HCT116 (cell line): ENCODE results near the gene RMRP. TPM values are rescaled to one million over a fixed set of nuclear protein-coding genes. Genes with fewer than 3 reads are reported as not detected.

Experiments
- ATAC-seq: fragments of 200-7000 bp; cut with Tn5 transposase; 2 replicates; pipeline ENCODE4 v1.9.1; 2020; ENCODE audit warnings: mild to moderate bottlenecking, moderate library complexity
- BruUV-seq: library from RNA; stranded (reverse); fragments of 400-500 nt; replicated peaks from 2 replicates; lab custom pipeline; 2021; lab: Mats Ljungman, UMichigan
- CTCF ChIA-PET: fragments of 300-600 bp; sonication (Branson Sonifier 250); formaldehyde crosslinking; loops from one replicate; lab custom pipeline; 2021; ENCODE audit warnings: antibody characterized with exemption; lab: Charles Lee
- POLR2A ChIA-PET: fragments of 300-600, 350-600 bp; sonication (Branson Sonifier 250); formaldehyde crosslinking; loops from one replicate; lab custom pipeline; 2021; ENCODE audit warnings: antibody characterized with exemption; lab: Charles Lee
- RAD21 ChIA-PET, 2 experiments: fragments of 300-600 bp; sonication (Branson Sonifier 250); formaldehyde crosslinking; loops; one replicate each; lab custom pipeline; 2023; ENCODE audit warnings: low total read pairs in 2 of 2; ENCODE audit not compliant: uncharacterized antibody in 2 of 2, unreplicated experiment in 2 of 2, low non-redundant PET in 1 of 2; lab: Charles Lee
- DNase-seq: peaks from one replicate; pipeline ENCODE4 v3.0.0-alpha.2; 2010; ENCODE audit warnings: low read depth, low spot score
- H2AFZ ChIP-seq: fragments of 200-600 bp; shearing (Covaris generic), sonication (generic); 2 replicates; pipeline ENCODE4 v1.6.1; 2017; ENCODE audit warnings: low read depth, mixed run types, mixed read lengths, antibody characterized with exemption, low read length; ENCODE audit not compliant: poor library complexity, severe bottlenecking
- H3K27ac ChIP-seq: 2 replicates; pipeline ENCODE4 v1.5.1; 2012; ENCODE audit warnings: low read depth, low read length
- H3K27me3 ChIP-seq: fragments of 200-600 bp; sonication (generic); 2 replicates; pipeline ENCODE4 v1.6.1; 2016; ENCODE audit warnings: mixed run types, low read length, mixed read lengths; ENCODE audit not compliant: insufficient read depth
- H3K36me3 ChIP-seq, 2 experiments: fragments of 200-500 bp in 1 of 2; fragments of 200-600 bp in 1 of 2; sonication (Bioruptor generic) in 1 of 2; sonication (generic) in 1 of 2; 2 replicates each; pipeline versions ENCODE4 v1.5.1 to v1.6.1; 2014 to 2016; ENCODE audit warnings: low read length in 2 of 2, inconsistent platforms in 1 of 2, mixed read lengths in 1 of 2, mixed run types in 1 of 2; ENCODE audit not compliant: insufficient read depth in 2 of 2, control insufficient read depth in 1 of 2
- H3K4me1 ChIP-seq, 2 experiments: fragments of 200-600 bp in 1 of 2; sonication (generic) in 1 of 2; 2 replicates each; pipeline versions ENCODE4 v1.5.1 to v1.6.1; 2012 to 2017; ENCODE audit warnings: low read length in 2 of 2, inconsistent platforms in 1 of 2, mild to moderate bottlenecking in 1 of 2, mixed read lengths in 1 of 2, mixed run types in 1 of 2, moderate library complexity in 1 of 2; ENCODE audit not compliant: insufficient read depth in 2 of 2, control insufficient read depth in 1 of 2
- H3K4me2 ChIP-seq: fragments of 200-600 bp; sonication (generic); 2 replicates; pipeline ENCODE4 v1.6.1; 2017; ENCODE audit warnings: mixed run types, low read length, mixed read lengths
- H3K4me3 ChIP-seq, 2 experiments: fragments of 200-600 bp in 1 of 2; sonication (generic) in 1 of 2; replicated peaks in 1 of 2; 2 replicates each; pipeline ENCODE4 v1.5.1; 2011 to 2016; ENCODE audit warnings: low read length in 2 of 2, control low read depth in 1 of 2, low read depth in 1 of 2, mild to moderate bottlenecking in 1 of 2, mixed read lengths in 1 of 2, mixed run types in 1 of 2
- H3K79me2 ChIP-seq: fragments of 200-600 bp; sonication (generic); 2 replicates; pipeline ENCODE4 v1.6.1; 2017; ENCODE audit warnings: mild to moderate bottlenecking, mixed run types, low read length, moderate library complexity, mixed read lengths; ENCODE audit not compliant: insufficient read depth
- H3K9ac ChIP-seq: fragments of 200-600 bp; sonication (generic); 2 replicates; pipeline ENCODE4 v1.6.1; 2016; ENCODE audit warnings: low read length, mixed read lengths
- H3K9me2 ChIP-seq: fragments of 200-600 bp; sonication (generic), shearing (Covaris generic); 2 replicates; pipeline ENCODE4 v1.6.1; 2017; ENCODE audit warnings: mixed run types, mild to moderate bottlenecking, moderate library complexity; ENCODE audit not compliant: insufficient read depth
- H3K9me3 ChIP-seq, 2 experiments: fragments of 200-500 bp in 1 of 2; fragments of 200-600 bp in 1 of 2; sonication (Bioruptor generic) in 1 of 2; sonication (generic) in 1 of 2; 2 replicates each; pipeline ENCODE4 v1.6.1; 2014 to 2017; ENCODE audit warnings: low read length in 2 of 2, mixed read lengths in 2 of 2, inconsistent platforms in 1 of 2, low read depth in 1 of 2, mild to moderate bottlenecking in 1 of 2, mixed run types in 1 of 2, moderate library complexity in 1 of 2; ENCODE audit not compliant: control insufficient read depth in 1 of 2, insufficient read depth in 1 of 2
- H4K20me1 ChIP-seq: fragments of 200-600 bp; sonication (generic), shearing (Covaris generic); 2 replicates; pipeline ENCODE4 v1.6.1; 2017; ENCODE audit warnings: mixed run types, mild to moderate bottlenecking, moderate library complexity; ENCODE audit not compliant: insufficient read depth
- CEBPB ChIP-seq: IDR thresholded peaks from 2 replicates; pipeline ENCODE4 v1.6.1; 2012; ENCODE audit warnings: low read depth
- CTCF ChIP-seq, 3 experiments: fragments of 200-600 bp in 1 of 3; sonication (generic) in 1 of 3; IDR thresholded peaks in 2 of 3; conservative IDR thresholded peaks in 1 of 3; 2 replicates each; pipeline ENCODE4 v1.5.1; 2012 to 2017; ENCODE audit warnings: low read depth in 2 of 3, low read length in 2 of 3, antibody characterized with exemption in 1 of 3, borderline replicate concordance in 1 of 3, control low read depth in 1 of 3, mild to moderate bottlenecking in 1 of 3, mixed read lengths in 1 of 3, mixed run types in 1 of 3, moderate library complexity in 1 of 3; ENCODE audit not compliant: insufficient read depth in 1 of 3
- EGR1 ChIP-seq: IDR thresholded peaks from 2 replicates; pipeline ENCODE4 v1.6.1; 2012; ENCODE audit warnings: low read depth
- ELF1 ChIP-seq: IDR thresholded peaks from 2 replicates; pipeline ENCODE4 v1.6.1; 2012; ENCODE audit warnings: low read depth, borderline replicate concordance
- EZH2 ChIP-seq: fragments of 200-600 bp; sonication (generic); IDR thresholded peaks from 2 replicates; pipeline ENCODE4 v1.6.1; 2017; ENCODE audit warnings: antibody characterized with exemption, mixed run types
- EZH2phosphoT487 ChIP-seq: fragments of 200-600 bp; IDR thresholded peaks from 2 replicates; pipeline ENCODE4 v1.6.1; 2018; ENCODE audit warnings: antibody characterized with exemption, borderline replicate concordance
- FOSL1 ChIP-seq: IDR thresholded peaks from 2 replicates; pipeline ENCODE4 v1.6.1; 2012; ENCODE audit warnings: low read depth
- JUND ChIP-seq: IDR thresholded peaks from 2 replicates; pipeline ENCODE4 v1.6.1; 2012
- RAD21 ChIP-seq: IDR thresholded peaks from 2 replicates; pipeline ENCODE4 v1.6.1; 2012; ENCODE audit warnings: low read depth, mild to moderate bottlenecking
- SIN3A ChIP-seq: IDR thresholded peaks from 2 replicates; pipeline ENCODE4 v1.6.1; 2012; ENCODE audit warnings: low read depth
- SP1 ChIP-seq: IDR thresholded peaks from 2 replicates; pipeline ENCODE4 v1.6.1; 2012; ENCODE audit warnings: low read depth
- TCF7L2 ChIP-seq: IDR thresholded peaks from 2 replicates; pipeline ENCODE4 v1.7.0; 2011; ENCODE audit warnings: borderline replicate concordance, inconsistent platforms; ENCODE audit not compliant: insufficient read depth, insufficient read length; ENCODE audit errors: extremely low read depth
- ZFX ChIP-seq: fragments of 450-650 bp; IDR thresholded peaks from 2 replicates; pipeline ENCODE4 v1.6.1; 2017
- ZNF274 ChIP-seq: fragments of 200-500 bp; sonication (Bioruptor generic); IDR thresholded peaks from 2 replicates; pipeline ENCODE4 v1.6.1; 2014; ENCODE audit warnings: mild to moderate bottlenecking, low read depth, low read length, inconsistent platforms
- intact Hi-C: fragments of 100-400 bp; cut with micrococcal nuclease; formaldehyde crosslinking; loops from 2 replicates; pipeline ENCODE4 v1.10.0; 2022
- total RNA-seq: library from RNA; stranded (reverse); gene quantifications from one replicate; pipeline ENCODE4 v1.2.1, GENCODE V29; 2021; ENCODE audit not compliant: unreplicated experiment
- TF ChIP-seq, protein P1 (sequence below): IDR thresholded peaks from 2 replicates; pipeline ENCODE4 v1.6.1; 2012; ENCODE audit warnings: low read depth
- TF ChIP-seq, protein P2 (sequence below): IDR thresholded peaks from 2 replicates; pipeline ENCODE4 v1.6.1; 2011; ENCODE audit warnings: mild to moderate bottlenecking, low read length, moderate library complexity; ENCODE audit not compliant: insufficient replicate concordance; ENCODE audit errors: extremely low read depth
- TF ChIP-seq, protein P3 (sequence below): IDR thresholded peaks from 2 replicates; pipeline ENCODE4 v1.6.1; 2012
- TF ChIP-seq, protein P4 (sequence below): IDR thresholded peaks from 2 replicates; pipeline ENCODE4 v1.6.1; 2012

Gene RMRP
- total RNA-seq, 1 experiment from 2014 or later: 30,969 TPM

DNA sequence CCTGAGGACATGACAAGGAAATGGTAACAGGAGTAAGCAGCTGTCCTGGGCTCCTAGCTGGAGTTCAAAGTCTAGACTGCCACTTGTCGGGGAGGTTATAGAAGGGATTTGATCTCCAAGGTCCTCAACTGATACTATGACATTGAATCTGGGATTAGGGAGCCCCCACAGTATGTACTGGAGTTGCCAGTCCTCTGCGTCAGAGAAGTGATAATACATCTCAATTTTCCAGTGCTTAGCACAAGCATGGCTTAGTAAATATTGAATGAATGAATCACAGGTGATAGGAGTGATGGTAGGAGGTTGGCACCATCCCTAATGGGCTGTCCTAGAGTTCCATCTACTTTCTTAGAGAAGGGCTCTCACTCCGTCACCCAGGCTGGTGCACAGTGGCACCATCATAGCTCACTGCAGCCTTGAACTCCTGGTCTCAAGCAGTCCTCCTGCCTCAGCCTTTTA, 38.2 kb upstream of the RMRP start:
- intact Hi-C loops: no loop called here
- ChIA-PET CTCF (interaction anchor here (1.0 to 3.7 kb wide), 20 partner anchors 8 to 185 kb away, joined by 3 to 33 read pairs (median 4); partner anchors contain the start of genes ARHGEF39, CCDC107, CREB3 and RMRP), RAD21 (interaction anchor here in 1 of 2 experiments (1.1 kb wide), 1 partner anchor 35 kb away, joined by 3 read pairs; no protein-coding TSS in a partner anchor), POLR2A (interaction anchor here (0.9 to 1.6 kb wide), 4 partner anchors 13 to 37 kb away, joined by 3 to 6 read pairs (median 4); partner anchors contain the start of gene CREB3)
- no peaks in the 10 kb centered on the region for H3K9me2 ChIP-seq
- no peaks in the 10 kb centered on the region for H3K79me2 ChIP-seq
- H3K4me3 ChIP-seq: no peak overlapping the region
- ATAC-seq (no peak), DNase-seq (no peak)
- no peak overlapping the region for H3K27ac ChIP-seq
- no peak overlapping the region for H3K4me2 ChIP-seq
- H4K20me1 ChIP-seq: no peaks in the 10 kb centered on the region
- H3K9me3 ChIP-seq: no peaks in the 10 kb centered on the region
- H3K4me1 ChIP-seq: peaks cover 5 to 11% of the 10 kb centered on the region in 2 experiments; a peak in 3 of 4 replicates
- BruUV-seq: no TSS peak
- H2AFZ ChIP-seq: no peak overlapping the region
- TF ChIP-seq SIN3A: no peak
- no peak for TF ChIP-seq TCF7L2
- TF ChIP-seq JUND: no peak
- TF ChIP-seq ELF1: no peak
- TF ChIP-seq CTCF (IDR thresholded peaks at IDR 0.05 in 2 of 3, conservative IDR thresholded peaks at IDR 0.05 in 1 of 3; ENCODE audit: borderline replicate concordance in 1 of 3, insufficient read depth in 1 of 3, low read depth in 2 of 3, low read length in 2 of 3): no peak
- TF ChIP-seq SP1: no peak
- TF ChIP-seq, protein P1, sequence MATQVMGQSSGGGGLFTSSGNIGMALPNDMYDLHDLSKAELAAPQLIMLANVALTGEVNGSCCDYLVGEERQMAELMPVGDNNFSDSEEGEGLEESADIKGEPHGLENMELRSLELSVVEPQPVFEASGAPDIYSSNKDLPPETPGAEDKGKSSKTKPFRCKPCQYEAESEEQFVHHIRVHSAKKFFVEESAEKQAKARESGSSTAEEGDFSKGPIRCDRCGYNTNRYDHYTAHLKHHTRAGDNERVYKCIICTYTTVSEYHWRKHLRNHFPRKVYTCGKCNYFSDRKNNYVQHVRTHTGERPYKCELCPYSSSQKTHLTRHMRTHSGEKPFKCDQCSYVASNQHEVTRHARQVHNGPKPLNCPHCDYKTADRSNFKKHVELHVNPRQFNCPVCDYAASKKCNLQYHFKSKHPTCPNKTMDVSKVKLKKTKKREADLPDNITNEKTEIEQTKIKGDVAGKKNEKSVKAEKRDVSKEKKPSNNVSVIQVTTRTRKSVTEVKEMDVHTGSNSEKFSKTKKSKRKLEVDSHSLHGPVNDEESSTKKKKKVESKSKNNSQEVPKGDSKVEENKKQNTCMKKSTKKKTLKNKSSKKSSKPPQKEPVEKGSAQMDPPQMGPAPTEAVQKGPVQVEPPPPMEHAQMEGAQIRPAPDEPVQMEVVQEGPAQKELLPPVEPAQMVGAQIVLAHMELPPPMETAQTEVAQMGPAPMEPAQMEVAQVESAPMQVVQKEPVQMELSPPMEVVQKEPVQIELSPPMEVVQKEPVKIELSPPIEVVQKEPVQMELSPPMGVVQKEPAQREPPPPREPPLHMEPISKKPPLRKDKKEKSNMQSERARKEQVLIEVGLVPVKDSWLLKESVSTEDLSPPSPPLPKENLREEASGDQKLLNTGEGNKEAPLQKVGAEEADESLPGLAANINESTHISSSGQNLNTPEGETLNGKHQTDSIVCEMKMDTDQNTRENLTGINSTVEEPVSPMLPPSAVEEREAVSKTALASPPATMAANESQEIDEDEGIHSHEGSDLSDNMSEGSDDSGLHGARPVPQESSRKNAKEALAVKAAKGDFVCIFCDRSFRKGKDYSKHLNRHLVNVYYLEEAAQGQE: no peak
- TF ChIP-seq FOSL1: no peak
- TF ChIP-seq, protein P2, sequence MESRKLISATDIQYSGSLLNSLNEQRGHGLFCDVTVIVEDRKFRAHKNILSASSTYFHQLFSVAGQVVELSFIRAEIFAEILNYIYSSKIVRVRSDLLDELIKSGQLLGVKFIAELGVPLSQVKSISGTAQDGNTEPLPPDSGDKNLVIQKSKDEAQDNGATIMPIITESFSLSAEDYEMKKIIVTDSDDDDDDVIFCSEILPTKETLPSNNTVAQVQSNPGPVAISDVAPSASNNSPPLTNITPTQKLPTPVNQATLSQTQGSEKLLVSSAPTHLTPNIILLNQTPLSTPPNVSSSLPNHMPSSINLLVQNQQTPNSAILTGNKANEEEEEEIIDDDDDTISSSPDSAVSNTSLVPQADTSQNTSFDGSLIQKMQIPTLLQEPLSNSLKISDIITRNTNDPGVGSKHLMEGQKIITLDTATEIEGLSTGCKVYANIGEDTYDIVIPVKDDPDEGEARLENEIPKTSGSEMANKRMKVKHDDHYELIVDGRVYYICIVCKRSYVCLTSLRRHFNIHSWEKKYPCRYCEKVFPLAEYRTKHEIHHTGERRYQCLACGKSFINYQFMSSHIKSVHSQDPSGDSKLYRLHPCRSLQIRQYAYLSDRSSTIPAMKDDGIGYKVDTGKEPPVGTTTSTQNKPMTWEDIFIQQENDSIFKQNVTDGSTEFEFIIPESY: no peak
- no peak for TF ChIP-seq RAD21
- no peak for TF ChIP-seq CEBPB
- TF ChIP-seq EZH2phosphoT487: no peak
- TF ChIP-seq ZFX: no peak
- TF ChIP-seq, protein P3, sequence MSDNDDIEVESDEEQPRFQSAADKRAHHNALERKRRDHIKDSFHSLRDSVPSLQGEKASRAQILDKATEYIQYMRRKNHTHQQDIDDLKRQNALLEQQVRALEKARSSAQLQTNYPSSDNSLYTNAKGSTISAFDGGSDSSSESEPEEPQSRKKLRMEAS: no peak
- TF ChIP-seq, protein P4, sequence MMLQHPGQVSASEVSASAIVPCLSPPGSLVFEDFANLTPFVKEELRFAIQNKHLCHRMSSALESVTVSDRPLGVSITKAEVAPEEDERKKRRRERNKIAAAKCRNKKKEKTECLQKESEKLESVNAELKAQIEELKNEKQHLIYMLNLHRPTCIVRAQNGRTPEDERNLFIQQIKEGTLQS: no peak
- TF ChIP-seq EZH2: no peak
- TF ChIP-seq ZNF274: no peak
- TF ChIP-seq EGR1: no peak
- H3K27me3 ChIP-seq: no peaks in the 10 kb centered on the region
- H3K36me3 ChIP-seq: peaks cover 31 to 46% of the 10 kb centered on the region in 2 experiments; a peak in 3 of 4 replicates
- H3K9ac ChIP-seq: no peak overlapping the region
